ENCODE data around the gene CREBRF. TPM values are rescaled to one million over a fixed set of nuclear protein-coding genes. Genes with fewer than 3 reads are reported as not detected.
"Not testable (repeated sequence)": the region's sequence is repeated elsewhere in the genome, so short reads cannot be mapped to it uniquely, and the experiment has no call there.

CREBRF gene
- total and polyA plus RNA-seq, 4 experiments from 2014 or later, result 54.8 to 102 (median 97.3) TPM

DNA sequence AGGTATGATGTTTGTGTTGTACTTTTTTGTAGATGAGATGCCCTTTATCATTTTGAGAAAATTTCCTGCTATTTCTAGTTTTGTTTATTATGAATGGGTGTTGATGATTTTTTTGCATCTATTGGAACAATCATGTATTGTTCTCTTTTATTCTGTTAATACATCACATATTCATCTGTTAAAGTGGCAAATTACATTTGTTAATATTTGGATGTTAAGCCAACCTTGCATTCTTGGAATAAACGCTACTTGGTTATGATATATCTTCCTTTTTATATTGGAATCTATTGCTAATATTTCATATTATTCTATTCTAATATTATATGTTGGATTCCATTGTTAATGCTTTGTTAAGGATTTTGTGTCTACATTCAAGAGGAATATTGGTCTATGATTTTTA, 63.6 kb downstream of the CREBRF start:
- H3K4me3 Mint-ChIP-seq, result no peak overlapping the region
- H3K36me3 ChIP-seq (ENCODE audit: insufficient read depth, low read length), result peaks cover 32% of the 10 kb centered on the region
- H3K27me3 ChIP-seq (ENCODE audit: insufficient read depth, low read length), result no peaks in the 10 kb centered on the region
- intact Hi-C loops (cut with micrococcal nuclease), result no loop called here
- no peak overlapping the region for H3K4me3 ChIP-seq (ENCODE audit: low read length in 2 of 2)
- H3K9me3 ChIP-seq (ENCODE audit: control insufficient read depth in 1 of 2, low read length in 2 of 2), result no peaks in the 10 kb centered on the region
- peaks cover 0 to 2% (median 0%) of the 10 kb centered on the region in 4 donors for H3K4me1 Mint-ChIP-seq
- peaks cover 62 to 64% of the 10 kb centered on the region in 2 donors for H3K36me3 Mint-ChIP-seq
- H3K27ac Mint-ChIP-seq, result peak overlapping the region in 1 of 7 donors; percentile 6
- POLR2A ChIA-PET (ENCODE audit: partially characterized antibody), result no interaction called here
- CTCF ChIA-PET (ENCODE audit: partially characterized antibody), result interaction anchor here (0.7 kb wide), 1 partner anchor 463 kb away, joined by 3 read pairs; no protein-coding TSS in a partner anchor
- DNase-seq, result no peak
- no peaks in the 10 kb centered on the region for H3K4me1 ChIP-seq (ENCODE audit: insufficient read depth, low read length)
- H3K27me3 Mint-ChIP-seq, result no peaks in the 10 kb centered on the region
- H3K27ac ChIP-seq (ENCODE audit: low read depth, low read length), result no peak overlapping the region
- peaks cover 0 to 14% (median 5%) of the 10 kb centered on the region in 8 donors for H3K9me3 Mint-ChIP-seq

DNA sequence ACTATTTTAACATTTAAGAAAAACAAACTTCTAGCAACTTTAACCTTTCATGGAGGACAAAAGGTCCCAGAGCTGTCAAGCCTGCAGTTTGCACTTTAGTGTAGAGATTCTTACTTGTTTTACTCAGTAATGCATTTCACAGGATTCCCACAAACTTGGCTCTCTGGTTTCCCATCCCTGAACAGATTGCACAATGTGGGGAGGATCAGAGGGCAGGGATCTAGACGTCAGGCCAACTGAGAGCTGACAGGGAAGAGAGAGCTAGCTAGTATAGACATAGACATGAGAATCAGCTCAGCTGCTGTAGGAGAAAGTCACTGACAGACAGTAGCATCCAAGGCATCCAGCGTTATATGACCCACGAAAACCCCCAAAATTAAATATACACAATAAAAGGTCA, 67.3 kb downstream of the CREBRF start:
- Mint-ChIP-seq H3K36me3 (peaks cover 64% of the 10 kb centered on the region in 2 donors), H3K4me1 (peaks cover 0 to 5% (median 4%) of the 10 kb centered on the region in 4 donors), H3K27ac (peak overlapping the region in 1 of 7 donors; percentile 37), H3K9me3 (peaks cover 0 to 14% (median 6%) of the 10 kb centered on the region in 8 donors), H3K27me3 (no peaks in the 10 kb centered on the region), H3K4me3 (no peak overlapping the region)
- Histone ChIP-seq H3K27me3 (ENCODE audit: insufficient read depth, low read length) (no peaks in the 10 kb centered on the region), H3K27ac (ENCODE audit: low read depth, low read length) (no peak overlapping the region), H3K4me1 (ENCODE audit: insufficient read depth, low read length) (no peaks in the 10 kb centered on the region), H3K36me3 (ENCODE audit: insufficient read depth, low read length) (peaks cover 20% of the 10 kb centered on the region), H3K9me3 (ENCODE audit: control insufficient read depth in 1 of 2, low read length in 2 of 2) (no peaks in the 10 kb centered on the region), H3K4me3 (ENCODE audit: low read length in 2 of 2) (no peak overlapping the region)
- POLR2A ChIA-PET (ENCODE audit: partially characterized antibody), result interaction anchor here (0.8 kb wide), 1 partner anchor 66 kb away, joined by 3 read pairs; no protein-coding TSS in a partner anchor
- CTCF ChIA-PET (ENCODE audit: partially characterized antibody), result interaction anchor here (1.0 kb wide), 1 partner anchor 12 kb away, joined by 4 read pairs; no protein-coding TSS in a partner anchor
- no peak for DNase-seq
- intact Hi-C loops (cut with micrococcal nuclease), result no loop called here

DNA sequence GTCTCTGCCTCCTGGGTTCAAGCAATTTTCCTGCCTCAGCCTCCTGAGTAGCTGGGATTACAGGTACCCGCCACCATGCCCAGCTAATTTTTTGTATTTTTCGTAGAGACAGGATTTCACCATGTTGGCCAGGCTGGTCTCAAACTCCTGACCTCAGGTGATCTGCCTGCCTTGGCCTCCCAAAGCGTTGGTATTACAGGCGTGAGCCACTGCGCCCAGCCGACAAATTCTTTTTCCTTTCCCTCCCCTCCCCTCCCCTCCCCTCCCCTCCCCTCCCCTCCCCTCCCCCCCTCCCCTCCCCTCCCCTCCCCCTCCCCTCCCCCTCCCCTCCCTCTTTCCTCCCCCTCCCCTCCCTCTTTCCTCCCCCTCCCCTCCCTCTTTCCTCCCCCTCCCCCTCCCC, 76.0 kb downstream of the CREBRF start:
- H3K27me3 ChIP-seq (ENCODE audit: insufficient read depth, low read length); intact Hi-C loops (cut with micrococcal nuclease); H3K27ac ChIP-seq (ENCODE audit: low read depth, low read length); H3K27me3 Mint-ChIP-seq; H3K9me3 ChIP-seq (ENCODE audit: control insufficient read depth in 1 of 2, low read length in 2 of 2); H3K4me3 Mint-ChIP-seq; CTCF ChIA-PET (ENCODE audit: partially characterized antibody); H3K27ac Mint-ChIP-seq; H3K4me3 ChIP-seq (ENCODE audit: low read length in 2 of 2); POLR2A ChIA-PET (ENCODE audit: partially characterized antibody); H3K4me1 Mint-ChIP-seq; DNase-seq; H3K4me1 ChIP-seq (ENCODE audit: insufficient read depth, low read length); H3K9me3 Mint-ChIP-seq: not testable (repeated sequence)
- H3K36me3 Mint-ChIP-seq, result peaks cover 24 to 50% of the 10 kb centered on the region in 2 donors
- H3K36me3 ChIP-seq (ENCODE audit: insufficient read depth, low read length), result peaks cover 13% of the 10 kb centered on the region

DNA sequence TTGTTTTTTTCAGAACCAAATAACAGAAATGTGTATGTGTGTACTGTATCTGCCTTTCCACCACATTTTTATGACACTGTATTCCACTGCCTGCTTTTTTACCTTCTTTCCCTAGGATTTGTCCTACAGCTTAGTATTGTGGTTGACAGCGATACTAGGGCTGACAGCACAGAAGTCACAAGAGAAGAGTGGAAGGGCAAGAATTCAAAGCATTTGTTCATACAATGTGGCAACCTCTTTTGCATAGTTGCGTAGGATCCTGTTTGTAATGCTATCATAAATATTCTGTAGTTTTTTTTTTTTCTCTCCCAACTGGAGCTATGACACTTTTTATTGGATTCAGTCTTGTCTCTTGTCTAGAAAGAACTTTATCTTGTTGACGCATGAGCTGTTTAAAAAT, 82.6 kb downstream of the CREBRF start:
- H3K27ac Mint-ChIP-seq, result peak overlapping the region in 1 of 7 donors; percentile 19

DNA sequence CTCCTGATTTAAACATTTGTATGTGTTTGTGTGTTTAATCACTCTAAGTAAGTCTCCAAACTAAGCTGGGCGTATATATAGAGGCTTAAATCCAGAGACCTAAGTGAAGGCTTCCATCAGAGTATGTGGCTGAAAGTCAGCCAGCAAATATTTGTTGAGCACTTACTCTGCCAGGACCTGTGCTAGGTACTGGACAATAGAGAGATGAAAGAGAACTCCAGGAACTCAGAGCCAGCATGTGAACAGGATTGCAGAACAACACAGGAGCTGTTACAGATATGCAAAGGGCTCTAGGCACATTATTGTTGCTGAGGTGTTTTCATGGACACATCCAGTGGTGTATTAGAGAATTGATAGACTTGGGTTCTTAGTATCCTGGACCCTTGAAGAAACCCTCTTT, 83.5 kb downstream of the CREBRF start:
- Mint-ChIP-seq H3K4me3 (no peak overlapping the region), H3K4me1 (peaks cover 2 to 7% (median 4%) of the 10 kb centered on the region in 4 donors), H3K27me3 (no peaks in the 10 kb centered on the region), H3K9me3 (peaks cover 0 to 3% (median 0%) of the 10 kb centered on the region in 8 donors), H3K27ac (peak overlapping the region in 4 of 7 donors; percentile 1 to 58 (median 28)), H3K36me3 (peaks cover 17 to 26% of the 10 kb centered on the region in 2 donors)
- ChIA-PET POLR2A (ENCODE audit: partially characterized antibody) (interaction anchor here (0.9 to 2.0 kb wide), 3 partner anchors 17 to 156 kb away, joined by 3 to 6 read pairs (median 4); partner anchors contain the start of gene ATP6V0E1), CTCF (ENCODE audit: partially characterized antibody) (interaction anchor here (1.2 to 1.6 kb wide), 5 partner anchors 10 to 423 kb away, joined by 3 to 8 read pairs (median 3); partner anchors contain the start of gene ATP6V0E1)
- intact Hi-C loops (cut with micrococcal nuclease), result loop anchor here (10.0 kb wide), 1 partner anchor 365 kb away; the partner anchor contains the start of gene DUSP1
- Histone ChIP-seq H3K36me3 (ENCODE audit: insufficient read depth, low read length) (no peaks in the 10 kb centered on the region), H3K4me3 (ENCODE audit: low read length in 2 of 2) (no peak overlapping the region), H3K9me3 (ENCODE audit: control insufficient read depth in 1 of 2, low read length in 2 of 2) (no peaks in the 10 kb centered on the region), H3K27ac (ENCODE audit: low read depth, low read length) (no peak overlapping the region), H3K27me3 (ENCODE audit: insufficient read depth, low read length) (no peaks in the 10 kb centered on the region), H3K4me1 (ENCODE audit: insufficient read depth, low read length) (peaks cover 4% of the 10 kb centered on the region)
- DNase-seq, result no peak

More for the DNA sequence above, 82.6 kb downstream of the CREBRF start:
- Histone ChIP-seq H3K36me3 (ENCODE audit: insufficient read depth, low read length) (peaks cover 2% of the 10 kb centered on the region), H3K9me3 (ENCODE audit: control insufficient read depth in 1 of 2, low read length in 2 of 2) (no peaks in the 10 kb centered on the region), H3K27me3 (ENCODE audit: insufficient read depth, low read length) (no peaks in the 10 kb centered on the region), H3K4me3 (ENCODE audit: low read length in 2 of 2) (no peak overlapping the region), H3K4me1 (ENCODE audit: insufficient read depth, low read length) (peaks cover 2% of the 10 kb centered on the region), H3K27ac (ENCODE audit: low read depth, low read length) (no peak overlapping the region)
- ChIA-PET CTCF (ENCODE audit: partially characterized antibody) (interaction anchor here (1.2 to 1.6 kb wide), 3 partner anchors 9 to 422 kb away, joined by 3 to 4 read pairs (median 3); no protein-coding TSS in a partner anchor), POLR2A (ENCODE audit: partially characterized antibody) (interaction anchor here (0.9 kb wide), 1 partner anchor 155 kb away, joined by 4 read pairs; the partner anchor contains the start of gene ATP6V0E1)
- Mint-ChIP-seq H3K9me3 (no peaks in the 10 kb centered on the region), H3K27me3 (no peaks in the 10 kb centered on the region), H3K4me1 (peaks cover 0 to 2% (median 0%) of the 10 kb centered on the region in 4 donors), H3K4me3 (no peak overlapping the region), H3K36me3 (peaks cover 17 to 29% of the 10 kb centered on the region in 2 donors)
- DNase-seq, result no peak
- intact Hi-C loops (cut with micrococcal nuclease), result no loop called here

DNA sequence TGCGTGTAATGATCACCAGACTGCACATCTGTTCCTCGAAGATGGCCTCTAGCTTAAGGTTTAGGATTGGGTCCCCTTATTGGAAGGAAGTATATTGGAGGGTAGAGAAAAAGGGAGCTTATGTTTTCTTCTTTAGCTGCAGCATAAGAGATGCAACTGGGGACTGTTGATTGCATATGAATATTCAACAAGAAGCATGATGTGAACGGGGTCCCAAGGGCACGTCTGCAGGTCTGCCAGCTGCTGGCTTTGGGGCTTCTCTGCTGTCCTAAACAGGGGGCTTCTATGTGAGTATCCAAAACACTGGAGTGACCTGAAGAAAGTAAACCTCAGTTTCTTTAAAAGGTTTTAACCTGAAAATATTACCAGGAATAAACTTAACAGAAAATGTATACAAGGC, 84.6 kb downstream of the CREBRF start:
- peaks cover 6 to 14% (median 9%) of the 10 kb centered on the region in 4 donors for H3K4me1 Mint-ChIP-seq
- no peak for DNase-seq
- no peaks in the 10 kb centered on the region for H3K27me3 ChIP-seq (ENCODE audit: insufficient read depth, low read length)
- no peak overlapping the region for H3K4me3 Mint-ChIP-seq
- no peaks in the 10 kb centered on the region for H3K36me3 ChIP-seq (ENCODE audit: insufficient read depth, low read length)
- H3K27me3 Mint-ChIP-seq, result no peaks in the 10 kb centered on the region
- POLR2A ChIA-PET (ENCODE audit: partially characterized antibody), result interaction anchor here (1.3 to 2.0 kb wide), 2 partner anchors 83 to 181 kb away, joined by 3 to 6 read pairs; partner anchors contain the start of gene RPL26L1
- H3K9me3 Mint-ChIP-seq, result peaks cover 0 to 4% (median 0%) of the 10 kb centered on the region in 8 donors
- H3K9me3 ChIP-seq (ENCODE audit: control insufficient read depth in 1 of 2, low read length in 2 of 2), result no peaks in the 10 kb centered on the region
- H3K4me3 ChIP-seq (ENCODE audit: low read length in 2 of 2), result no peak overlapping the region
- no peak overlapping the region for H3K27ac ChIP-seq (ENCODE audit: low read depth, low read length)
- CTCF ChIA-PET (ENCODE audit: partially characterized antibody), result interaction anchor here (0.9 to 1.5 kb wide), 3 partner anchors 30 to 181 kb away, joined by 3 to 8 read pairs (median 3); partner anchors contain the start of genes ATP6V0E1 and RPL26L1
- intact Hi-C loops (cut with micrococcal nuclease), result loop anchor here (10.0 kb wide), 1 partner anchor 366 kb away; the partner anchor contains the start of gene DUSP1
- H3K36me3 Mint-ChIP-seq, result peaks cover 13 to 25% of the 10 kb centered on the region in 2 donors
- H3K4me1 ChIP-seq (ENCODE audit: insufficient read depth, low read length), result peaks cover 9% of the 10 kb centered on the region
- H3K27ac Mint-ChIP-seq, result peak overlapping the region in 1 of 7 donors; percentile 48

DNA sequence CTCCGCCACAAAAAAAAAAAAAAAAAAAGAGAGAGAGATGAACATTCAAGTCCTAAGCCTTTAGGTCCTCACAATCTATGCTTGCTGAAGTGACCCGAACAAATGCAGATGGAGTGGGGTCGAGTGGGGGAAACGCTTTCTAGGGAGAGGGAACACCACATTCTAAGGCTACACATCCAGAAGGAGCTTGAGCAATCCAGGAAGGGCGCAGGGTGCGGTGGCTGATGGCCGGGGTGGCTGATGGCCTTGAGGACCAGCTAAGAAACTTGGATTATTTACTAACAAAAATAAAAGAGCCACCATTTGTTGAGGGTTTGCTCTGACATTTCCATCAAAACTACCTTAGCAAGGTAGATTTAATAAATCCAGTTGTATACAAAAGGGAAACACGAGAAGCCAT, 87.4 kb downstream of the CREBRF start:
- Mint-ChIP-seq H3K4me3 (peak overlapping the region in 2 of 8 donors; percentile 1 to 46), H3K9me3 (peaks cover 0 to 4% (median 0%) of the 10 kb centered on the region in 8 donors), H3K27me3 (no peaks in the 10 kb centered on the region), H3K36me3 (peaks cover 12 to 27% of the 10 kb centered on the region in 2 donors), H3K4me1 (peaks cover 8 to 19% (median 10%) of the 10 kb centered on the region in 4 donors), H3K27ac (peak overlapping the region in 3 of 7 donors; percentile 31 to 100 (median 99))
- H3K27me3 ChIP-seq (ENCODE audit: insufficient read depth, low read length), result no peaks in the 10 kb centered on the region
- H3K4me1 ChIP-seq (ENCODE audit: insufficient read depth, low read length), result peaks cover 9% of the 10 kb centered on the region
- DNase-seq, result no peak
- ChIA-PET POLR2A (ENCODE audit: partially characterized antibody) (interaction anchor here (0.6 to 2.4 kb wide), 4 partner anchors 15 to 160 kb away, joined by 3 to 28 read pairs (median 10); partner anchors contain the start of gene ATP6V0E1), CTCF (ENCODE audit: partially characterized antibody) (interaction anchor here (0.7 to 2.2 kb wide), 4 partner anchors 8 to 172 kb away, joined by 3 to 23 read pairs (median 12); partner anchors contain the start of gene ATP6V0E1)
- intact Hi-C loops (cut with micrococcal nuclease), result loop anchor here (10.0 kb wide), 1 partner anchor 369 kb away; the partner anchor contains the start of gene DUSP1
- H3K9me3 ChIP-seq (ENCODE audit: control insufficient read depth in 1 of 2, low read length in 2 of 2), result no peaks in the 10 kb centered on the region
- H3K27ac ChIP-seq (ENCODE audit: low read depth, low read length), result peak overlapping the region; percentile 94
- peaks cover 3% of the 10 kb centered on the region for H3K36me3 ChIP-seq (ENCODE audit: insufficient read depth, low read length)
- H3K4me3 ChIP-seq (ENCODE audit: low read length in 2 of 2), result no peak overlapping the region
